NCI-H1417 treated with DMSO at 0.1 percent for 48 hours (cell line): ENCODE results near the gene ALDOB.

Experiments used
- DNase-seq: peaks from one replicate; lab custom pipeline; 2025; lab: John Stamatoyannopoulos, UW

Gene ALDOB

DNA sequence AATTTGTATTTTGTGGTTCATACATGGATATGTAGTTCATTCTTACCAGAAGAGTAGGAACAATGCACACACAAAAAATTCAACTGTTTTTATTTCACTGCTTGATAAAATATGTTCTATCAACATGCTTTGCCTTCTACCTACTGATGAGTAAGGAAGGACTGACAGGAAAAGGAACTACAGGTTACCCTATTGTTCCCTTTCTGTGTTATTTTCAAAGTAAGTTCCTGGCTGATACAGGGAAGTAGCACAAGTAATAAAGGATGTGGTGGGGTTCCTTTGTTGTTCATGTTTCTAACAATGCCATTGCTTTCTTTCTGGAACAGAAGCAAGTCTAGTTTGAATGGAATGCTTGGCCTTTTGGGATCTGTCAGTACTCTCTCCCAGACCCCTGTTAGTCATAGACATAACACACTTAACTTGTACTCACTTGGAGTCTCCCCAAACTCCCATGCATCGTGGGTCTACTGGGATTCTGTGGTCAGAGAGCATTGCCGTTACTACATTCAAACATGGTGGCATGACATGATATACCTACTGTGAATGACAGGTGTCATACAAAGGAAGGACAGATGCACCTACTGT lies 20.2 kb upstream of the ALDOB start:
- DNase-seq, result no peak

DNA sequence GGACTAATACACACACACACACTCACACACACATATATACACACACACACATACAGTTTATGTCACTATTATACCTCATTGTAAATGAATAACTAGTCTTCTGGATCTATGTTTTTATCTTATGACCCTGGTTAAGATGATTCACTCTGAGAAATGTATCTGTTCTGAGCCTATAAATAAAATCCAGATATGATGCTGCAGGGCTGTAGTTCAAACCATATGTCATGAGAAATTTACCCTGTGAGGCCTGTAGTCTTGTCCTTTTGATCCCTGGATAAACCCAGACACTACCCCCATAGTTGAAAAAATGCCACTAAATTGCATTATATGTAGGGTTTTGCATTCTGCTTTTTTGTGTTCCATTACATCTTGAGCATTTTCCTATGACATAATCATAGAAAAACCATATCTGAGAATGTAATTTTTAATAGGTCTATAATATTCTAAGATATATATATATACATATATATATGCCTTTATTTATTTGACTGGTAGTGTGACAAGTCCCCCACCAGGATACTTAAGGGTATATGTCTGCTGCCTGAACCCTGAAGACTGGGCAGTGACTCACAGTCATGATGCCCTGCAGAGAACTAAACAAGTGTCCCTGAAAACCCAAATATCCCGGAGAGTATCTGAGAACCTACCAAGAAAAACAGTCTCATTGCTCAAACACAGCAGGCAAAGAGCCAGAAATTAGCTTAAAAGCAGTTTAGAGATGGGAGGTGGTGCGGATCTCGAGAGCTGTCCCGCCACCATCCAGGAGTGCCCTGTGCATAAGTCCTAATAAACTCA lies 18.4 kb upstream of the ALDOB start:
- DNase-seq, result no peak

DNA sequence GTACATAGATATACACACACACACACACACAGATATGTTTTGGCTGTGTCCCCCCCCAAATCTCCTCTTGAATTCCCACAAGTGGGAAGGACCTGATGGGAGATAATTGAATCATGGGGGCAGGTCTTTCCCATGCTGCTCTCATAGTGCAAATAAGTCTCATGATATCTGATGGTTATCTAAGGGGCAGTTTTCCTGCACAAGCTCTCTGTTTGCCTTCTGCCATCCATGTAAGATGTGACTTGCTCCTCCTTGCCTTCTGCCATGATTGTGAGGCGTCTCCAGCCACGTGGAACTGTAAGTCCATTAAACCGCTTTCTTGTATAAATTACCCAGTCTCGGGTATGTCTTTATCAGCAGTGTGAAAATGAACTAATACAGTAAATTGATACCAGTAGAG lies 15.9 kb upstream of the ALDOB start:
- no peak for DNase-seq

DNA sequence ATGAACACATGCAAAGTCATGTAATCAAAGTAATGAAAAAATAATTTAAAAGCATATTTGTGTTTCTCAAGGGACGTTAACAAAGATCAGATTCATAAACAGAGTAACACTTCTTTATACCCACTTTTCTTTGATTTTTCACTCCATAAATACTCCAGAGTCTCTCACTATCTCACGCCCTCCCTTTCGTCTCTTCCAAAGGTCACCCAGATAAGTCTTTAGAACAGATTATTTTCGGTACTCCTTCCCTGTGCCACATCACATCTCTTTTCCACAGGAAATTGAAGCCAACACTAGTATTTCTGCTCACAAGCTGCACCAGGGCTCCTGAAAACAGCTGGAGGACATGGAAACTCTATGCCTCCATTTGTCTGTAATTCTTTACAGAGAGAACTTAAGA lies 15.4 kb upstream of the ALDOB start:
- DNase-seq, result no peak

DNA sequence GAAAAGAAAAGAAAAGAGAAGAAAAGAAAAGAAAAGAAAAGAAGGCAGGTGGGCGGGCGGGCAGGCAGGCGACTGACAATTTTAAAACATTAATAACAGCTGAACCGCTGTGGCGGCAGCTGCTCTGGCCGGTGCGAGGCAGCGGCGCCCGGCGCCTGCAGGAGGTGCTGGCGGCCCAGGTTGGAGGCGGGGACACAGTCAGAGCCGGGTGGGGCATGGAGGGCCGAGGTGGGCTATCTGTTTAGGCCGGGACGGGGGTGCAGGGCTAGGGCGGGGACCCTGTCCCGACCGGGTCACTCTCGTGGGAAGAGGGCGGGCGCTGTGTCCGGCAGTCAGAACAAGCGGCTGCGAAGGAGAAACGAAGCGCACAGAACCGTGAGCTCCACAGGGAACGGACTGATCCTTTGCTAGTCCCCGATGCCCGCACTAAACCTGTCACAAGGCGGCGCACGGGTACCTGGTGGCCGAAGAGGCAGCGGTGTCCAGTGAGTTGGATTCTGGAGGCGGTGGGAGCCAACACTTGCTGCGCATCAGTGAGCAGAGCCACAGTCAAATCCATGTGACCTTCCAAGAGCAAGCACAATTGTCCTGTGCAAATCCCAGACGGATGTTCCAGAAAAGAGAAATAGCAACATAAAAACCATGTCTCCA lies 13.6 kb upstream of the ALDOB start:
- peak; percentile 62 for DNase-seq

DNA sequence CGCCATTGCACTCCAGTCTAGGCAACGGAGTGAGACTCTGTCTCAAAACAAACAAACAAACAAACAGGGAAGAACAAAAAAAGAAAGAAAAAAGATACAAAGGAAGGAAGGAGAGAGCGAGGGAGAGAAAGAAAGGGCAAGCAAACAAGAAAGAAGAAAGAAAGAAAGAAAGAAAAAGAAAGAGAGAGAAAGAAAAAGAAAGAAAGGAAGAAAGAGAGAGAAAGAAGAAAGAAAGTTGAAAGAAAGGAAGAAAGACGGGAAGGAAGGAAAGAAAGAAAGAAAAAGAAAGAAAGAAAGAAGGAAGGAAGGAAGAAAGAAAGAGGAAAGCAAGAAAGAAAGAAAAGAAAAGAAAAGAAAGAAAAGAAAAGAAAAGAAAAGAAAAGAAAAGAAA lies 13.1 kb upstream of the ALDOB start:
- no peak for DNase-seq

DNA sequence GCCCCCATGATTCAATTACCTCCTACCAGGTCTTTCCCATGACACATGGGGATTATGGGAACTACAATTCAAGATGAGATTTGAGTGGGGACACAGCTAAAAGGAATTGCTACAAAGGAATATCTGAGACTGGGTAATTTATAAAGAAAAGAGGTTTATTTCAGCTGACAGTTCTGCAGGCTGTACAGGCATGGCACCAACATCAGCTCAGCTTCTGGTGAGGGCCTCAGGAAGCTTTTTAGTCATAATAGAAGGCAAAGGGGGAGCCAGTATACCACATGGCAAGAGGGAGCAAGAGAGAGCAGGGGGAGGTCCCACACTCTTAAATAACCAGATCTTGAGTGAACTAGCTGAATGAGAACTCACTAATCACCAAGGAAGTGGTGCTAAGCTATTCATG lies 11.2 kb upstream of the ALDOB start:
- DNase-seq, result no peak

DNA sequence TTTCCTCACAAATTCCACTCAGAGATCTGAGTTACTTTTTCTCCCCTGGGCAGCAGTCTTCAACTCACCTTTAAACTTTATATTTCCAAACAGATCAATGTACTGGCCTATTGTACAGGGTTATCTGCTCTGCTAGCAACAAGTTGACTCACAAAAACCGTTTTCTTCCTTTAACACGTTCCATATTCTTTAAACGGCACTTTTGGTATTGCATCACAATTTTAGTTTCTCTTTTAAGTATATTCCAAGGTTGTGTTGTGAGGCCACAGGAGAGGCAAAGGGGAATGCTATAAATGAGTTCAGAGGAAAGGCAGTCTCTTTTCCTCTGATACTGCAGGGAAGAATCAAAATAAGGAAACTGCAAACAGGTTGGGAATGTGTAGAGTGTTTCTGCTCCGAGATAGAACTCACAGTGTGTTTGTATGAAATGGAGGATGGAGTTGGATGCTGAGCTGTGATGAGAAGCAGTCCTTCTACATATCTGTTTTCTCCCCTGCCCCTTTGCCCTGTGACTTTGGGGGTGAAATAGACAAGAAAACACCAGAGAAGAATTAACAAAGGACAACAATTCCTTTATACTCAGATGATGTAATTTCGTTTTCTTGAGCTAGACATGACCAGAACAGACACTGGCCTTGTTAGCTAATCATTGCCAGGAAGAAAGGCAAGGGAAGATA lies 9.9 kb upstream of the ALDOB start:
- DNase-seq, result no peak

DNA sequence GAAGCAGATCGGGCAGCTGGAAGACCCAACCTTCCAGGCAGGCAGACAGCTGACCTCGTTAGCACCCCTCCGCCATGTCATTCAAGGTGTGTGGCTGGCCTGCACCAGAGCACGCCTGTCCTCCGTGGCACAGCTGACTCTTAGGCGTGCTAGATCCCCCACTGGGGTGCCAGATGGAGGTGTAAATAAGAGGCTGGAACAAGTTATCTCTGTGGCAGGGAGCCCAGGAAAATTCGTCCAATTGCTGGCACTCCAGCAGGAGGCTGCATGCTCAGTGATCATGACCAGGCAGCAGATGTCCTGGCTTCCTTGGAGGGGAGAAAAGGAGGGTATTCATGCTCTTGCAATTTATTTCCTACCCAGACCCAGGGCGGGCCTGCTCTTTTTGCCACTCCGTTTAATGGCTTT lies 7.8 kb upstream of the ALDOB start:
- DNase-seq, result no peak

DNA sequence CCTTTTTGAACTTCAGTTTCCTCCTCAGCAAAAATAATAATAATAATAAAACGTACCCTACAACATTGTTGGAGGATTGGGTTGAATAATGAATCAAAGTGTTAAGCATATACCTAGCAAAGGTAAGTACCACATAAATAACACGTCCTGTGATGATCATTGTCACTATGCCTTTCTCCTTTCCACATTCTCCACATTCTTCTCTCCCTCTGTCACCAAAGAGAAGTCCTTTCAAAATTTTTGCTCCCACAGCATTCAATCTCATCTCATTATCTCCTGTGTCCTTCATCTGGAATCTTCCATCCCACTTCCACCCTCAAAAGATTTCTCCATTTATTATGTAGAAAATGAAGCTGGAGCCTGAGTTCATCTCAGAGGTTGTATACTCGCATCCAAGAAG lies 7.2 kb upstream of the ALDOB start:
- DNase-seq, result no peak

DNA sequence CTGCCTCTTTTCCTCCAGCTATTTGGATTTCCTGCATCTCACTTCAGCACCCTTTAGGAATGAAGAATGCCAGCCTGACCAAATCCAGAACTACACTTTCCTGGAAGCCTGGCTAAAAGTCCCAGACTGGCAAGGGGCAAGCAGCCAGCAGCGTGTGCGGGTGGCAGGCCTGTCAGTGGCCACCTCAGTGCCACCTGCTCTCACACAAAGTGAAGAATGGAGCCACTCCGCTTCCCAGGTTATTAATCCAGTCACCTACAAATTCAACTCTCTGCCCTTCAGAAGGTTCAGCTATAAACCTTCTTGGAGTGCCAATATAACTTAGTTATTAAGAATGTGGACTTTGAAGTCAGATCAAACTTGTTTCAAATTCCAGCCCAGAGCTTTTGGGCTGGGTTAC lies 6.7 kb upstream of the ALDOB start:
- DNase-seq, result no peak

DNA sequence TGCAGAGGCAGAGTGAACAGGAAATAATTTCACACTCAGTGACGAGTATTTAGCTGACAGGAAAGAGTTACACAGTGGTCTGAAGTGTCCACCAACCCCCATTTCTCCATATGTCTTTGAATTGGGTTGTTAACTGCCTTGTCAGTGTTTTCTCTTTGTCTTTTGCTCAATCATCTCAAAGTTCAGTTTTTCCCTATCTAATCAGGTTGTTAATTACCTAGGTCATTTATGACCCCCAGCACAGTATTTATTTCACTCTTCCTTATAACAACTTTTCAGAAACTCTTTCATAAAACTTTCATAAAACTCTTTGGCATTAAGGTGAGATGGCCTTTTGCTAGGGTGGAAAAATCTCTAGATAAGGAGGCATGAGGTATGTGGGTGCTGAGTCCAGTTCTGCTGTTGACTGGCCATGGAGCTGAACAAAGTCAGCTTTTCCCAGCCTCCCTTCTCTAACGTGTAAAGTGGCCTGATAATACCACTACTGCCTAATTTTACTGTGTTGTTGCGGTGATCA lies 5.2 kb upstream of the ALDOB start:
- DNase-seq, result no peak

DNA sequence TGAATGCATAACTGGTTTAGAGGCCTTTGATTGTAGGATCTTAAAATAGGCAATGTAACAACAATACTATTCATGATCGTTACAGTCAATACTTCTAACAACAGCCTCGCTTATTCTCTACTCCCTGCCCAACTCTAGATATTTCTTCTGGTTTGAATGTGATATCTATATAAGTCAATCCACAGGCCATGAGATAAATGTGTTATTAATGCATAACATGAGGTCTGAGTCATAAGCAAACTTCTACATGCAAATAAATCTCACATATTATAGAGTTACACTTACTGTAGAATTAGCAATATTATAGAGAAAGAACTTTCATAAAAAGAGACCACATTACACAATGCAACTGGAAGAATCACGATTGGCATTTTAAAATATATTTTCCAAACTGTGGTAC lies 2.9 kb upstream of the ALDOB start:
- DNase-seq, result no peak

DNA sequence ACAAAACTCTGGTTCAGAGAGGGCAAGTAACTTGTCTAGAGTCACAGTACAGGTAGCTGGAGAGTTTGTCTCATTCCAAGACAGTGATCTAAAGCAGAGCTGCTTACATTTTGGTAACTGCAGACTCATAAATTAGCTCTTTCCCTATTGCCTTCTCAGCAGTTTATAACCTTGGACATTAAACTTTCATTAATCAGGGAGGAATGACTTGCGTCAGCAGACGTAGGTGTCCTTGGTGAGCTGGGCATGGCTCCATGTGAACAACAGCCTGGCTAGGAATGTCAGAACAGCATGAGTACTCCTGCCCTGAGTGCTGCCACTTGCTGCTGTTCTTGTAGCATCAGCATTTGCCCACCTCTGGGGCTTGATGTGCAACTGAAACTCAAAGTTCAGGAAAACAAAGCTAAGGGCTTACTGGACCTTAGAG lies 2.2 kb upstream of the ALDOB start:
- no peak for DNase-seq

DNA sequence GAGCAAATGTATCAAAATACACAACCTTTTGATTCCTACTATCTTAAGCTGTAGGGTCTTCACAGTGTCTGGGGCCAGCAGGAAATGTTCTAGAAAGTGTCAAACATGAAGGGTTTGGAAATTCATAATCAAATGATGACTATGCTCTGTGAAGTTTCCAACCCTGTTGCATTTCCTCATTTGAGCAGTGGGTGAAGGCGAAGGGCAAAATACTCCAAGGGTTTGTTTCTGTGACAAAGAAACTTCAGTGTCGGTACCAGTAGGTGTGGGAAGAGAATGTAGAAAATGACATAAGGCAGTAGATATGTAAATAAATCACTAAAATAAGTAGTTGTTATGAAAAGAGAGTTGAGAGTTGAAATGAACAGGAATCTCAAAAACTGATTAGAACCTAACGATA lies 576 bp downstream of the ALDOB start:
- DNase-seq, result no peak

DNA sequence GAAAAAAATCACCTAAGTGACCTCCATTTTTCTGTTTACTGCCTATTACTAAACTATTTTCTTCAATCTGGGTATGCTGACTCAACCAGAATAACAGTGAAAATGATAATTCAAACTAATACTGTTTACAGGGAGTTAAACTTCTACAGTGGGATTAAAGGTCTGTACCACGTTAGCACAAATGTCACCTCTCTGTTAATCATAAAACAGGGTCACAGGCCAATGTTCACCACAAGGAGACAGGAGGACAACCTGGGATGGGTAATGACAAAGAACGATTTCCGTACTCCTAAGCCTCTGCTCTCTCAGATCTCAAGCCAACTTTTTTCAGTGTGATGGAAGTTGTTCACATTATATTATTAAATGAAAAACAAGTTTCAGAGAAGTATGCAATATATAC lies 2.3 kb downstream of the ALDOB start:
- no peak for DNase-seq

DNA sequence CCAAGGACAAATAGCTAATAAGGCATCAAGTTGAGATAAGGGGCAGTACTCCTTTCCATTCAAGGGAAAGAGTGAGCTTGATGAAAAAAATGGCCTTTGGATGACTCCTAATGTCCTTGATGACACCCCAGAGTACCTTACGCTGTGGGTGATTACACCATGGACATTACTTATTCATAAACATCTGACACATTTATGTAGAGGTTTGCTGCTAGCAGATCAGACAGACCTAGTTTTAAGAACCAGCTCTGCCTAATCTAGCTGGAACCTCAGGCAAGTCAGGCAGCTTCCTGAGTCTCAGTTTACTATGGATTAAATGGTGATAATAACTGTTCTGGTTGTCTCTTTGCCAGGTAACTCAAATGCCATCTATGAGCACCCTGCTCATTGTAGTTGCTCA lies 2.8 kb downstream of the ALDOB start:
- no peak for DNase-seq

DNA sequence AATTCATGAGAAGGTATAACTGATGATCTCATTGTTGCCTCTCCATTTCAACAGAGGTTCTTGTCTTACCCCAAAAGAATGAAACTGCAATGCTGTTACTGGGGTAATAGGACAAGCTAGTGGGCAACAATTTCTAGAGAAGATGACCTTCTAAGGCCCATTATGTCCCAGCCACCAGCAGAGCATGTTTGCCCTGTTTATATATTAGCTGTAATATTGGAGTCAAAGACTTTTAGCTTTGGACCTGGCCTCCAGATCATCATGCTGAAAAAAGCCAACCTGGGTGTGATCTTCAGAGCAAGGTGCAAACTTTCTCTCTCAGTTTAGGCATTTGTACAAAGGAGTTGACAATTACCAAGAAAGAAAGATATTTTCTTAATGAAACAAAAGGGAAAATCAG lies 3.4 kb downstream of the ALDOB start:
- DNase-seq, result no peak

DNA sequence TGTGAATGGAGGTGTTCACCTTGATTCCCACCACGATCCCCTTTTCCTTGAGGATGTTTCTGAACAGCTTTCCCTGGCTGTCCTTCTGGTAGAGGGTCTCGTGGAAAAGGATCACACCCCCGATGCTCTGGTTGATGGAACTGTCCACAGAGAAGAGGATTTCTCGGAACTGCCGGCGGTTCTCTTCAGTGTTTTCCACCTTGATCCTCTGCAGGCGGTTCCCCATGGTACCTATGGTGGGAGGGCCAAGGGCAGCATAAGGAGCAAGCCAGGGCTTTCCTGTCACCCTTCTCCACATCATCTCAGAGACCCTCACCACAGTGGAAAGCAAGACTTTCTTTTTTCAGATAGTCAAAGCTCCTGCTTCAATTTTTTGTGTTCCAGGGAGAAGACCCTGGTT lies 5.8 kb downstream of the ALDOB start:
- DNase-seq, result no peak

DNA sequence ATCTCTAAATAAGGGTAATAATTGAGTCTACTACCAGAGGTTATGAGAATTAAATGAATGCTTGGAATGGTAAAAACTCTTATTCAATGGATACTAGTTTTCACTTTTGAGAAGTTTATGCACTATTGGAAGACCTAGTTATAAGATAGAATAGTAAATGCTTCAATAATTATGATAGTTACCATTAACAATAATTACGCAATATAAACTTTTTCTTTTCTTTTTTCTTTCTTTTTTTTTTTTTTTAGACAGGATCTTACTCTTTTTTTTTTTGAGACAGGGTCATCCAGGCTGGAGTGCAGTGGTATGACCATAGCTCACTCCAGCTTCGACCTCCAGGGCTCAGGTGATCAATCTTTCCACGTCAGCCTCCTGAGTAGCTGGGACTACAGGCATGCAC lies 6.7 kb downstream of the ALDOB start:
- DNase-seq, result no peak

DNA sequence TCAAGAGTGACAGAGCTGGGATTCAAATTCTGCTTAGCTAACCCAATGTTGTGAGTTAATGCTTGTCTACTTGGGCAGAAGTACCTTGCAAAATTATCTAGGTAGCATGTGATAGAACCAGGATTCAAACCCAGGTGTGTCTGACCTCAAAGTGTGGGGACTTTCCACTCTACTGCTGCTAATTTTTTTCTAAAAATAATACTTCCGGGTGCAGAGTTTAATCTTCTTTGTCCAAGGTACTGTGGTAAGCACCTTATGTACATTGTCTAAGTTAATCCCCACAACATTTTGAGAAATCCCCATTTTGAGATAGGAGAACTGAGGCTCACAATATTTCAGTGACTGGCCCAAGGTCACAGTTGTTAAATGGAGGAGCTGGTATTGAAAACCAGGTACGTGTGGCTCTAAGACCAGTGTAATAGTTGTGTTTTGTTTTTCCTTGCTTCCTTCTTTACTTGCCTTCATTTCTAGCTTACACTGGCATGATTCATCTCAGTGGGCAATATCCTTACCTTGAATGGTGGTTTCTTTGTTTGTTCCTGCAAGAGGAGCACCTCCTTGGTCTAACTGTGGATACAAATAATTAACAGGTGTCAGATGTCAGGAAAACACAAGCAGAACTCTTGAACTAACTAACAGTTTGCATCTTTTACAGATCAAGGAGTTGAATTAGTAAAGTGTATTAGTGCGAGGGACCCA lies 7.5 kb downstream of the ALDOB start:
- DNase-seq, result no peak

DNA sequence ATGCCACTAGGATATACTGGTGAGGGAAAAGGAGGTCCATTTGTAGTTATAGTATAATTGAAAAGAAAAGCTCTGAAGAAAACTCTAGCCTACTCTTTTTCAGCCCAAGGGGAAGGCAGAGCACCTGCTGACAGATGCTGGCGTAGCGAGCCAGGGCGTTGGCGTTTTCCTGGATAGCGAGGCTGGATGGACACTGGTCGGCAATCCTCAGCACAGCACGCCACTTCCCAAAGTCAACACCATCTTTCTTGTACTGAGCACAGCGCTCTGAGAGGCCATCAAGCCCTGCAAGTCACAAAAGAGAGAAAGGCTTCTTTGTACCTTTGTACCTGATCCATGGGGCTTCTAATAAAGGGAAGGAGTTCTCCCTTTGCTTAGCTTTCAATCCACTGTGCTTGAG lies 8.2 kb downstream of the ALDOB start:
- DNase-seq, result no peak
